Measurements from ENCODE around the gene LSM11. TPM values are rescaled to one million over a fixed set of nuclear protein-coding genes. Genes with fewer than 3 reads are reported as not detected.
A peak's percentile ranks its signal among the peaks of the same experiment; 100 is the strongest.

LSM11 gene
- total RNA-seq, 1 experiment from 2014 or later: 3.0 TPM

DNA sequence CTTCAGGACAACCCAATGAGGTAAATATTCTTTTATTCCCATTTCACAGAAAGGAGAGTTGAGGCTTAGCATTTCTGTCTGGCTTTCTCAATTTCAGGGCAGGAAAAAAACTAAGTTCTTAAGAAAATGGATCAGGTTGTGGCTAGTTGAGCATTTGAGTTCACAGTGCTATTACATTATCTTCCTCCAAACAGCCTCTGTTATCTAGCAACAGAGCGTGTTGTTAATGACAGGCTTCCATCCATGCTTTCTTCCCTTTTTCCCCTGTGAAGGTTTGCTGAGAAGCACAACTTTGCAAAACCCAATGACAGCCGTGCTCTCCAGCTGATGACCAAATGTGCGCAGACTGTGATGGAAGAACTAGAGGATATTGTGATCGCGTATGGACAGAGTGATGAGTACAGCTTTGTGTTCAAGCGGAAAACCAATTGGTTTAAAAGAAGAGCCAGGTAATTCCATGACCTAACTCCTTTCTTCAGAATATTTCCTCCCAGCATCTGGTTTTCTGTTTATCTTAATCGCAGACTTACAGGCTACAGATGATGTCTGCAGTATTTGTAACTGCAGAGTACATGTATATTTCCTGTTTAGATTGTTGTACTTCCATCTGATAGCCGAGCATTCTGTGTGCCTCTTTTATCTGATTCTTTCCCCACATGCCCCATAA, 10.8 kb upstream of the LSM11 start:
- DNase-seq (ENCODE audit: low spot score): no peak

DNA sequence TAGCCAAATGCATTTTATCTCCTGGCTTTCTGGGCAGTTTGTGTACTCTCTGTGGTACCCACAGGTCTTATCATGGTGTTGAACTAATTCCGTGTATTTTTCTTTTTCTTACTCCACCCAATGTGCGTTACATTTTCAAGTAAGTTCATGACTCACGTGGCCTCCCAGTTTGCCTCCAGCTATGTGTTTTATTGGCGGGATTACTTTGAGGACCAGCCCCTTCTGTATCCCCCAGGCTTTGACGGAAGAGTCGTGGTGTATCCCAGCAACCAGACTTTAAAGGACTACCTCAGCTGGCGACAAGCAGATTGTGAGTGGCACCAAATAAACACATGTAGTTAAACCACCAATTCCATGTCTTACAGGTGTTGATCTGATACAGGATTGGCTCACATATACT, 9.1 kb upstream of the LSM11 start:
- DNase-seq (ENCODE audit: low spot score): no peak

DNA sequence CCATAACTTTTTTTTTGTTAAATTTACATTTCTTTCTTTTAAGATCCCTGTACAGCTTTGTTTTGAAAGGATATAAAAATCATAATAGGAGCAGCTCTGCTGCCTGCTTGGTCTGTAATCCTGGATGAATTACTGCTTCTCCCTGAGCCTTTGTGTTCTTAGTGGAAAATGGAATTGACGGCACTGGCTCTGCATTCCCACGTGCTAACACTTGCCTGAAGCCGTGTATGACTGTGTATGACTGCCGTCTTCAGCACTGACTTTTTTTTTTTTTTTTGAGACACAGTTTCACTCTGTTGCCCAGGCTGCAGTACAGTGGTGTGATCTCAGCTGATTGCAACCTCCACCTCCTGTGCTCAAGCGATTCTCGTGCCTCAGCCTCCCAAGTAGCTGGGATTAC, 7.5 kb upstream of the LSM11 start:
- DNase-seq (ENCODE audit: low spot score): no peak

DNA sequence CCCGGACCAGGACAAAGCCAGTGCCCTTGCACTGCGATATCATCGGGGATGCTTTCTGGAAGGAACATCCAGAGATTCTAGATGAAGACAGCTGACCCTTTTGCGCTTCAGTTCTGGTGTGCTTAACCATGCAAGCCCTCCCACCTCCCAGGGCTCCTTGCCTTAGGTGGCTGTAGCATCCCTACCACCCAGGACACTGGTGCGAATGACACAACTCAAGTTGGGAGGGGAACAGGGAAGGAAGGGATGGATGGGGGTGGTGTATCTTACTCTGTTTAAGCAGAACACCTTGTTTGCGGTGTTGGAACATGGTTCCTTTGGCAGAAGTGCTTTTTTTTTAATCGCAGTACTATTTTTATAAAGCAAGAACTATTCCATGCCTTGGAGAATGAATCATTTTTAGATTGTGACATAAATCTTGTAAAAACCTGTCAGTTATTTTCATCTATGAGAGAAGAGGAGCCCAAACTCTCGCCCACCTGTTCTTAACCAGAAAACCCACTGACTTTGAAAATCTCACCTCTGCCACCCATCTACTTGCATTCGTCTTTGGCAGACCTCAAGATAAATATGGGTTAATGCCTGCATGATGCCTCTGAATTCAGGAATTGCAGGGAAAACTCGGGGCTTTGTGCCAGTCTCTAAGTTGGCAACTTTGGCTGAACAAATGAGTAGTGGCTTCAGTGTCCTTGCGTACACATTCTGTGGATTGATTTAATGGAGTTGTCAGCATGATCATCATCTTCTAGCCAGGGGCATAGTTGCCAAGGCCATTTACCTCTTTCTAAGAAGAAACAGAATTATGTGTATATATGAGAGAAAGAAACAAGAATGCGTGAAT, 3.9 kb upstream of the LSM11 start:
- DNase-seq (ENCODE audit: low spot score): no peak

DNA sequence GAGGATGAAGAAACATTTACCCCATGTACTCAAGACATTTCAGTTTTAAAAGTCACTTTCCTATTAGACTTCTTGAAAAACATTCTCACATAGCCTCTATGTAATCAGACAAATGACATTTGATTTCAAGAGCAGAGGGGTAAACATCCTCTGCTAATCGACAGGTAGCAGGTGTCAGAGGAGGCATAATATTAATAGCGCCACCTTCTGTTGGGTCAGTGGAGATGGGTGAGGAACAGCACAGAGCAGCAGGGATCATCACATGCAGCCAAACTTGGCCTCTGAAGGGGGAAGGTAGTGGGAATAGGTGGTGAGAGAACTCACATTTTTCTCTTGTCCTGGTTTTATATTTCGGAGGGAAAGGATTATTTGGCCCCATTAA, 3.3 kb upstream of the LSM11 start:
- DNase-seq (ENCODE audit: low spot score): peak; percentile 58

DNA sequence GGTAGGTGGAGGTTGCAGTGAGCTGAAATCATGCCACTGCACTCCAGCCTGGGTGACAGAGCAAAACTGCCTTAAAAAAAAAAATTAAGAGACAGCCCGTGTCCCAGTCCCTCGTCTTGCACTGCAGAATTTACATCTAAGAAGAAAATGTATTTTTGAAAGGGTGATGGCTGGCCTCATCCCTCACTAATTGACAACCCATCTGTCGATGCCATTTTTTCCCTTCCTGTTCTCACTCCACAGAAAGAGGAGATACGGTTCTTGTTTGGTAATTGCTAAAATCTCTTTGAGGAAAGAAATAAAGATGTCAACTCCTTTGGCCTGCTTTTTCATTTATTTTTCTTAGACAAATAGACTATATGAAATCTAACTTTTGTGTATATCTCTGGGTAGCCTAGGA, 2.4 kb upstream of the LSM11 start:
- DNase-seq (ENCODE audit: low spot score): no peak

DNA sequence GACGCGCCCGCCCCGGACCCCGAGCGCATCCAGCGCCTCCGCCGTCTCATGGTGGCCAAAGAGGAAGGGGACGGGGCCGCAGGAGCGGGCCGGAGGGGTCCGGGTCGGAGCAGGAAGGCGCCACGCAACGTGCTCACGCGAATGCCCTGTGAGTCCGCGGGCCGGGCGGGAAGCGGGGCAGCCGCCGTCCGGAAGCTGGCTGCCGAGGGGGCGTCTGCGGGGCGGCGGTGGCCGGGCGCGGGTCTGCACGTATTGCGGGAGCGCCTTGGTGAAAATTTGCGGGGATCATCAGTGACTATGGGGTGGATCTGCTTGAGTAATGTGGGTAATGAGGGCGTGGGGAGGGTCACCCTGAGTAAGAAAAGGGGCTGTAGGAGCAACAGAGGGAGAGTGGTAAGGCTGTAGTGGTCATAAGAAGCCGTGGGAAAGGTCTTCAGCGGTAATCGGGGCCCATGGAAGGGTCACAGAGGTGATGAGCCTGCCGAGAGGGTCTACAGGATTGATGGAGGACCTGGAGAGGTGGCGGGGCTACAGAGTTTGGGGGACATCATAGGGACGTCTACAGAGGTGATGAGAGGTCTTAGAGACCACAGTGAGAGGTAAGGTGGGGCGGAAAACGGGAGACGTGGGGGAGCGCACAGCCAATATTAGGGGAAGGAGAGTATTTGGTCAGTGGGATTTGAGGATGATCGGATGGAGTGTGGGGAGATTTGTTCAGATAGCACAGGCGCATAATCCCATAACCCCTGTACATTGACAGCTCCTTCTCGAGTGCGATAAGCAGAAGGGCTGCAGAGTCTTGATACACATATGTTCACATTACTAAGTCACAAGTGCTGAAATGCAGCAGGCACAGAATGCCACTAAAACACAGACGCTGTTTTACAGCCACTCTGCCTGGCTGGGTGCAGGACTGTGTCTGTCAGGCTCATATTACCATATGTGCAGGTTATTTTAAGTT, 819 bp downstream of the LSM11 start:
- peak; percentile 24 for DNase-seq (ENCODE audit: low spot score)

DNA sequence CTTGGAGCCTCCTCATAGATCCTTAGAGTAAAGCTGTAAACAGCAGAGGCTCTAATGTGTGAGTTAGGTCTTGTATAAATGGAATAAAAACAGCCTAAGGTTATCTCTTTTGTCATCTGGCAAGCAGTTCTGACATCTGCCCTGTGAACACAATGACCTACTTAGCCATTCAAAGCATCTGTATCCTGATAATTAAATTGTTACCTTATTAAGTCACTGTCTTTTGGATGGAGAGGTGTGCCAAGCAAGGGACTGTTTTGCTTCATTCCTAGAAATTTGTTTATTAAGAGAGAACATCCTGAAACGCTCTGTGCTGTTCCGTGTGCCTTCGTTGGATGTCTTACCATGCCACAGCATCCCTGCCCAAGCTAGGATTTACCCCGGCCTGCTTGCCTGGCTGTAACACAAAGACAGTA, 1.5 kb downstream of the LSM11 start:
- DNase-seq (ENCODE audit: low spot score): no peak

DNA sequence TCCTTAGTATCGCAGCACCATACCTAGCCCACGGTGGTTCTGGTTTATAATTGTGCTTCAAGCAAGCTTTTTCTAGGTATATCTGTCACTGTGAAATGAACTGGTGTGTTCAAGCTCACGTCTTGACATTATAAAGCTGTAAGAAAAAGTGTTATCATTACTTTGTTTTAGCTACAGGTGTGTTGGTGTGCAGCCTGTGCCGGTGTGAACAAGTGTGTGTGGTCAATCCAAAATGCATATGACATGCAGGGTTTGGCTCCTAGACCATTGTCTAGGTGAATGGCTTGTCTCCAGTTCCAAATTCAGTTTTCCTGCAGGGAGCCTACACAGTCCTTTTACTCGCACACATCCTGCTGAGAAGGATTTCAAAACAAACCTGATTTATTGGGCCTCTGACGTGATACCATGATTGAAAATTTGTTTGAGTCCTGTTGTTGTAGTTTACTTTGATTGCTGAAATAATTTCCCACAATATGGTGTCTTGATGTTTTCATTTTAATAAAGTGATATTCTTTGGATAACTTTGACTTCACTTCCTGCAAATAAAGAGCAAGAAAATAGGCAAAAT, 3.7 kb downstream of the LSM11 start:
- DNase-seq (ENCODE audit: low spot score): no peak

DNA sequence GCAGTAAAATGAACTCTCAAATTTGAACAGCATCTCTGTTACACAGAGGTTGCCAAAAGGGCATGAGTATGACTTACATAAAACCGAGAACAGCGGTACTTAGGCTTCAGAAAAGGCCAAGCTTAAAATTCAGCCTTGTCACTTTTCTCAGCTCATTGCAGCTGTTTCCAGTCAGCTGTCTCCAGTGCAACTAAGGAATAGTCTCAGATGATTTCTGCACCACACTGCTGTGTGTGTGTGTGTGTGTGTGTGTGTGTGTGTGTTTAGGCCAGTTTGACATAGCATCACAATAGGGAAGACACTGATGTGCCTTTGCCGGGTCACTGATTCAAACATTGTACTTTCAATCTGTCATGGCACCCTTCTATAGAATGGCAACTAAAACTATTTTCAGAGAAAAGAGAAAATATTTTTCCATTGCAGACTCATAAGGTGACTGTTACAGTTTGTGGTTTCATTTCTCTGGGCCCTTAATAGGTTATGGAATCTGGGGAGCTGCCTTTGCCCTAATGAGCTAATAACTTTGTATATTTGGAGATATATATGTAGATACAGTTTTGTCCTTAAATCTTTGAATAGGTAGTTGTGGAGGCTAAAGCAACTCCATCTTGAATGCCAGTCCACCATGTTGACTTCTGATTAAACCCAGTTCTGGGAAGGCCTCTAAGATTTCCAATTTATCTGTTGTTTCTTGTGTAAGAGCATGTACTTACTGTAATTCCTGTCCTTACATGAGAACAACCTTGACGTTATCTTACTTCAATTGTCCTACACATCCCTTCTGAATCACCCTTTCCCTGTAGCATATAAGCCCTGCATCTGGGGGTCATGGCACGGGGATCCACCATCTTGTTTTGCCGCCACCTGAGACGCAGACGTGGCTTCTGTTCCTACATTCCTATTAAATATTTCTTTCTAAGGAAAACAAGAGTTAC, 4.5 kb downstream of the LSM11 start:
- DNase-seq (ENCODE audit: low spot score): no peak

DNA sequence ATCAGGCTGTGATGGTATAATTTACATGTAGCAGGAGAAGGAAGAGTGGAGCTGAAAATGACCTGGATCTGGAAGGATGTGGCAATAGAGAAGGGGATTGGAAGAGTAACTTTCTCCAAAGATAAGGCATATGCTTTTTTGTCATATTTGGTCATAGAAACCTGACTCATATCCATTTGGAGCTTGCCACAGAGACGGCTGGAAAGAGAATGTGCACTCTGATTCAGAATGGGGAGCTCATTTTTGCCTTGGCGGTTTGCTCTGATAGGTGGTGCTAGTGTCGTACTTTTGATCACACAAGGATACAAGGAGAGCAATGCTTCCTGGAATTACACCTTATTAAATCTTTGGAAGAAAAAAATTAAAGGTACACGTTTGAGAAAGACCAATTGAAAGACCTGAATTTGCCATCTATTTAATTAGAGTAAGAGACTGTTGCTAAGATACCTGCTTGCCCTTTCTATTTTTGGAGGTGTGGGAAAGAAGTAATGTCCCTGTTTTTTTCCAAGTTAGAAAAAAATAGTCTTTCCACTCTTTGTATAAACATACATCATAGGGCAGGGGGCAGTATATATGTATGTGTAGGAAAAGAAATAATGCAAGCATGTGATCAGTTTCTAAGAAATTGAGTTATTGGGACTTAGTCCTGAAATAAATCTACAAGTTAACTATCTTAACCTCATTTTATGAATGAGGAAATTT, 5.4 kb downstream of the LSM11 start:
- DNase-seq (ENCODE audit: low spot score): peak; percentile 16

DNA sequence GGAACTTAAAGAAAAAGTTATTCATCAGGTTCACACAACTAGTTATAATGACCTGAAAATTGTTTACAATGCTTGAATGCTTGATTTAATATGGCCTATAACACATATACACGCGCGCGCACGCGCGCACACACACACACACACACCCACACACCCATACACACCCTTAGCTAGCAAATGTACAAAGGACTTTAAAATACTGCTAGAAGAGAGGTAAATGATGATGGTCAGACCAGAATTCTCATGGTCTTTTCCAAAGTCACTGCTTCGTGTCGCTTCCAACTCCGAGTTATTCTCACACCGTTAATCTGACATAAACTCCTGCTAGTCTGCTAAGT, 5.9 kb downstream of the LSM11 start:
- DNase-seq (ENCODE audit: low spot score): no peak

DNA sequence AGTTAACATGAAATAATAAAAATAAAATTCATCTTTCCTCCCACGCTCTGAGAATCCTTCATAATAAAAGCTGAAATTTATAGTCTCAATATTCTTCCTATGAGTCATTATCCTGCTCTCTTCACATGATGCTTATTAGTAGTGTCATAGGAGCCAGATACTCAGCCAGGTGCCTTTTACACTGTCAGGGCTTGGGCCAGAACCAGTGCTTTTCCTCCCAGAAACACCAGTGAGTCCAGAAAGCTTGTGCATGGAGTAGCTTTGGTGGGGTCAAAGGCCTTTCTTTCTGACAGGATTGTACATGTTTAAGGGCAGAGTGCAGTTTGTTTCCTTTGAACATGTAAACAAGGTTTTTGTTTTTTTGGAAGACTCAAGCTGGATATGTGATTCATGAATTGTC, 6.8 kb downstream of the LSM11 start:
- DNase-seq (ENCODE audit: low spot score): no peak

DNA sequence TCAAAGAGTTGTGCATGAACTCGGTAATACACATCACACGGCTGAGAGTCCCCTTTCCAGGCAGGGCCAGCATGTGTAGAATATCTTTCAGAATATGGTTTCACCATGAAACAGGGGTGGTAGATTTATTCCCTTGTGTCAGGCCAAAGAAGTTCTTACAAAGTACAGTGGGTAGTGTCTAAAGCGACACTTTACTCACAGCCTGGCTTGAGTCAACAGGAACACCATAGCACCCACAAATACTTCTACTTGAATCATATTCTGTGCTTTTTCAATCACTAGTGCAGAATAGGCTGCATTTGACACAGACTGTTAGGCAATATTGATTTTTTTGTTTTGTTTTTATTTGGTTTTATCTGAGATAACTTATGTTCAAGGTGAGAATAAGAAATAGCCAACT, 12.6 kb downstream of the LSM11 start:
- no peak for DNase-seq (ENCODE audit: low spot score)

DNA sequence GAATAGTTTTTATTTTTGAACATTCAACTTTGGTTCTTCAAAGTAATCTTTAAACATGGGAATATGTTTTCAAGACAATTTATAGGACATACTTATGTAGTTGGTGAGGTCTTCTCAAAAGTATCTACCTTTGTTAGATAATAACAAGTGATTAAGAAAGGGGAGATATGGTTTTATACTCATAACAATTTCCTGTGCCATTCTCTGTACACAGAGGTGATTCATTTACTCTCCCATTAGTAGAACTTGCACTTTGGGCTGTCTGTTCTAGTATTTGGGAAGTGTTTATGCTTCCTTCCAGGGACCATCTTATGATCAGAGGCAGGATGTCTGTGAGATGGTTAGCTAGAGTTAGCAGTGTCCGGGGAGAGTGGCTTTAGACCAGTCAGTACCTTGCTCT, 15.2 kb downstream of the LSM11 start:
- DNase-seq (ENCODE audit: low spot score): no peak

DNA sequence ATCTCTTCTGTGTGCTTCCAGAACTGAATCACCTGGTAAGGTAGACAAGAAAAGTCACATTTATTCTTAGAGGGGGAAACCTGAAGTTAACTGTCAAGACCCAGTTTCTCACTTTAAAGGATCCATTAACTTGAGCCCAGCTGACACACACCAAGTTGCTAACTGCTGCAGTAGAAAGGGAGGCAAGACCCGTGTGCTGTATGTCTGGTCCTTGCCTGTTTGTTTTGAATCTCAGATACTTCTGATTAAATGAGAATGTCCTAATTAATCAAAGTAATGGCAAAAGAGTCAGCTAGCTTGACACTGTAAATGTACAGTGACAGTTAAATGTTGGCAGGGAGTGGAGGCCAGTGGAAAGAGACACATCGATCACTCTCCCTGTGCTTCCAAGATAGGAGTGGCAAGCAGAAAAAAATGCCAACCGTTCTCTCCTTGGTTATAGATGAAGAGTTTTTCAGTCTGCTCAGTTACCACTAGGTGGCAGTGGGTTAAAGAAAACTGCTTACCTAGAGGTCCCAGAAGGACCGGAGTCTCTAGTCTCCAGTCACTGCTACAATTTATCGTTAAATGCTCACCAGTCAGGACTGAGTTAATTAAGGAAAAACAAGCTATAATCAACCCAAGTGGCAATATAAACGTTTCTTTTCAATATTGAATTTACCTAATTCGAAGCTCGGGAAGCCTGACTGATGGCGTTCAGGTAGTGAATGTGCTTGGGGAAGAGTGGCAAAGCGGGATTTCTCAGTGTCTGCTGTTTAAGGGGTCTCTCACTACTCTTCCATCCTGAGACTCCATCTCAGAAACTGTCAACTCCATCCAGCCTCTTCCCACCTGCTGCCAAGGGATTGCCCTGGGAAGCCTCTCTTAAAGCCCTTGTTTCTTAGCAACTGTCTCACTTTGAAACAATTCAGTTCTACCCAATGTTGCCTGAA, 18.4 kb downstream of the LSM11 start:
- peak; percentile 81 for DNase-seq (ENCODE audit: low spot score)

DNA sequence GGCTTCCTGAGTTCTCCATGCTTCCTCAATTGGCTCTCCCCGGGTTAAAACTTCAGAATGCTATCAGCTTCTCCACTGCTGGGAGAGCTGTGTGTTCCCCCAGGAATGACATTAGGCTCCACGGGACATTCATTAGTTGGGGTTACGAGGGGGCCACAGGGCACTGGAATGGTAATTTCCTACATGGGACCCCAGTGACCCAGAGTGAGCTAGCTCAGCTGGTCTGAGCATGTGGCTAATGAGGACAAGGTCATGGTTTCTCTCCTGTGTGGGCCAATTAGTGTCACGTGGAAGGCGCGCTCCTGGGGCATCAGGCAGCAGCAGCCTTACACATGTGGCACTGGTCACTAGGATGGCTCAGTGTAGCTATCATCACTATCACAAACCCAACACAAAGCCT, 21.0 kb downstream of the LSM11 start:
- no peak for DNase-seq (ENCODE audit: low spot score)

DNA sequence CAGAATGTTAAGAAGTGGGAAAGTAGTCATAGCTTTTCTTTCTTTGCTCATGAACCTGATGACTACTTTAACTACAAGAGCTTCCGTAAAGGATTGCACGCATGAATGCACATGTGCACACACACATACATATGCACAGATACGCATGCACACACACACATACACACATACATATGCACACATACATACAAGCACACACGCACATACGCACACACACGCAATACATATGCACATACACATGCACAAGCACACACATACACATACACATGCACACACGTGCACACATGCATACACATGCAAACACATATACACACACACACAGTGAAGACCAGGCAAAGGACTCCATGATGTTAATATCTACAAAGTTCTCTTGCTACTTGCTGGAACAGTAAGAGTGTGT, 22.9 kb downstream of the LSM11 start:
- no peak for DNase-seq (ENCODE audit: low spot score)

DNA sequence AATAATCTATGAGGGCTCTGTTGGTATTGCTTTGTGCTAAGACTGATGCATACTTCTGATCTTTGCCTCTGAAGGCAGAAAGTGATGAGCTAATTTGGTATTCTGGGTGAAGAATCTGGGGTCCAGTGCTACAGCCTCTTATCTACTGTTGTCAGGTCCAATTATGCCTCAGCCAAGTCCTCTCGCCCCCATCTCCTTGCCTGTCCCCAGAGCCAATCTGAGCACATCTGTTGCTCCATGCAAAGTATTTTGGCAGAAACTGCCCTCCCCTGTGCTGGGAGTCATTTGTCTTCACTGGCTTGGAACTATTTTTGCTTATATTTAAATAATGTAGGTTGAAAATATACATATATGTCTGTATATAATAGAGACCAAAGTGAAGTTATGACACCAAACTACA, 23.4 kb downstream of the LSM11 start:
- DNase-seq (ENCODE audit: low spot score): no peak

Measured in HT-29 (cell line).